Activated CD4-positive, alpha-beta T cell treated with anti-CD3 and anti-CD28 coated beads, Interleukin-2, amount 50 U/mL, for 1 hour (primary cell): ENCODE results near the gene FCRL4.

Source experiments
- DNase-seq: peaks from one replicate; pipeline ENCODE4 v3.0.0-alpha.2; 2020

The FCRL4 gene

DNA sequence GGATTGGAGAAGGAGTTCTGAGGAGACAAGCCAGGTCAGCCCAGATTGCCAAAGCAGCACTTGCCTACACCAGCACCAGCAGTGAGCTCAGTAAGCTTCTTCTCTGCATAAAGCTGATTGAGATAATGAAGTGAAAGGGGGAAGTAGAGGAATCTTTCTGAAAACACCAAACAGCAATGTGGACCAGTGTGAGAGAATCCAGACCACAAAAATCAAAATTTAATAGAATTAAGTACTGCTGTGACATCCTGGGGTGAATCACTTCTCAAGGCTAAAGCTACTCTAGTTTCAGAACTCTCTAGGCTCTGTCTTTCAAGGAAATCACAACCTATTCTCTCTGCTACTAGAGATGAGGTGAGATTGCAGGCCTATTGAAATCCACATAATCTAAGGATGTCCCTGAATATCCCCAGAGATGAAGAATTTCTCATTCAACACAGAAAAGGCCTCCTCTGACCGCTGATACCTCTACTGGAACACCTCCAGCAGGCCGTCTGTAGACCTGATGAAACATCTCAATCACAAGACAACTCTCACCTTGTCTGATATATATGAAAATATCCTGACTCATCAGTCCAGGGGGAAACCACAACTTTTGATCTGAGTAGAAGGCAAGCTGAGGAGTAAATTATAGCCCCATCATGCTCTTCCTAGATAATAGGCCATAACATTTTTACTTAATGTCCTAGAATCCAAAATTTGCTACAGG is at the start of gene FCRL4:
Gene FCRL4 (minus strand): TSS at position 127 of the 709 bp plus-strand sequence. CDS start 141 bp downstream, outside the sequence.
- DNase-seq: no peak

DNA sequence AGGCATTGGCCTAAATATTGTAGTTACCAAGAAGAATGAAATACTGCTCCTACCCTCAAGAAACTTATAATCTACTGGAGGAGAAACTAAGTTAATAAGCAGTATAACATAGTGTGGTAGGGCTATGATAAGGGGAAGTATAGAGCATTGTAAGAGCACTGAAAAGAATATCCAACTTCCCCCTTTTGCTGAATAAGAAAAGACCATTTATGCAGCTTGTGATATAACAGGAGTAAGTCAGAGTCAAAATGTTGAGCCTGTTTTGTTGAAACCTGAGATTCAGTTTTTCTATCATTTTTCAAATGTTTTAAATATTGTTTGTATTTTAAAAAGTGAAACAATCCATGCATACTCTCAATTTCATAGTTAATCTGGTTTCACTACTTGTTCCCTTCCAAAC is 48.3 kb upstream of the FCRL4 start:
- no peak for DNase-seq

DNA sequence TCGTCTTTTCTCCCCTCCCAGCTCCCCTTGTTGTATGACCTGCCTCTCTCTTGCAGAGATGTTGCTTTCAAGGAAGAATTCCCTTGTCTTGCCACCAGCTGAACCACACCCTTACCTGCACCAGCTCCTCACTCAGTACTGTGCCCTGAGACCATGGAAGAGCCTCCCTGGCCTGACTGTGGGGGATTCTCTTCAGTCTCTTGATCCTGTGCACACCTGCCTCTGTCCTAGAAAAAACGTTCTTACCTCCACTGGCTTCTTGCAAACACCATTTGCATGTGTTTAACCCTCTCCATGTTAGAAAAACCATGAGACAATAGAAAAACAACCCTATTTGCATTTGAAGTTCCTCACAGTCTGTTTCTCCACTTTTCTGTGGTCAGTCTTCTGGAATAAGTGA is 43.3 kb upstream of the FCRL4 start:
- no peak for DNase-seq

DNA sequence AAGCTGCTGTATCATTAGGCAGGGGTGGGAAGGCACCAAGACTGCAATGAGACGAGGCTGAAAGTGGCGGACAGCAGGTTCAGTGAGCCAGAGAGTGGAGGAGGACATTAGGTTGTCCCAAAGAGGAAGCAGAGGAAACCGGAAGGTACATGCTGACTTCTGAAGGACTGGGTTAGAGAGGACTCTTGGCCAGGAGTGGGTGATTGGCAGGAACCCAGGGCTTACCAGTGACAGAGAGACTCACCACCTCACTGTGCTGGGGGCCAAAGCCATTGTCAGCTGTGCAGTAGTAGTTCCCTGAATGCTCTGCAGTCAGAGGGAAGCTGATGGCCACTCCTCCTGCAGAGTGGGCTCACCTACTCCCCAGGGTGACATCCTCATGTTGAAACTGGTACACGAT is 41.9 kb upstream of the FCRL4 start:
- no peak for DNase-seq

DNA sequence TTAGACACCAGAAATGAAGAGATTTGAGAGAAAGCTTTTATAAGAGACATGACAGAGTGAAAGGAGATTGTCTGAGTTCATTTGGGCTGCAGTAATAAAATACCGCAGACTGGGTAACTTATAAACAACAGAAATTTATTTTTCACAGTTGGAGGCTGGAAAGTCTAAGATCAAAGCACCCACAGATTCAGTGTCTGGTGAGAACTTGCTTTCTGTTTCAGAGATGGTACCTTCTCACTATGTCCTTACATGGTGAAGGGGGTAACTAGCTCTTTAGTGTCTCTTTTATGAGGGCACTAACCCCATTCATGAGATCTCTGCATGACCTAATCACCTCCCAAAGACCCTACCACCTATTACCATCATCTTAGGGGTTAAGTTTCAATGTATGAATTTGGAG is 30.9 kb upstream of the FCRL4 start:
- DNase-seq: no peak

DNA sequence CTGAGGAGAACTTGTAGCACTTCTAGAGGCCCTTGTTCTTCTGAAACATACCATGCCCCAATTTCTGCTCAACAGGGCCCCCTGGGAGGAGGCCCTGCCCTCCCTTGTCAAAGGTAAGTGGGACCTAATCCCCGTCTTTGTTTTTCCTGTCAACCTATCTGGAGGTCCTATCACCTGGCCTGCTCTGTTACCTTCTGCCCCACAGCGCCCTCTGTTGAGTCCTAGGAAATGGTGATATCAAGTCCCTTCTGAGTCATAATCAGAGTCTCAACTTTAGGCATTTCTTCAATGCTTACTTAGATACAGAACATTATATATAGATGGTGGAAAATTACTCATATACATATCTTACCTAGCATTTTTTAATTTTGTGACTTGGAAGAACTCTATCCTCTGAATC is 28.2 kb upstream of the FCRL4 start:
- DNase-seq: no peak

DNA sequence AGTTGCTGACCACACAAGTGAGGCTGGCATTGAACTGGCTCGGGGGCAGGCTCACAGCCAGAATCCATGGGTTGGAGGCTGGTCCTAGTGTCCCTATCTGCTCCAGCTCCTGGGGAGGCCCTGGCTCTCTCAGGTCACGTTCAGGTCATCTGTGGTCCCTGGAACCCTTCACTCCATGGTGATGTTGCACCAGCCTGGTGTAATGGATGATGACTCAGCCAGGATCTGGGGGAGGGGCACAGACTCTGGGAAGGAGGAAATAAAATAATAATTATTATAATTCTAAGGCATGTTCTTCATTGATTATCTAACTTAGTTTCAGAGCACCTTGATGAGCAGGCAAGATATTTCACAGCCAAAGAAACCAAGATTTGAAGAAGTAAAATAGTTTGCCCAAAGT is 26.6 kb upstream of the FCRL4 start:
- no peak for DNase-seq

DNA sequence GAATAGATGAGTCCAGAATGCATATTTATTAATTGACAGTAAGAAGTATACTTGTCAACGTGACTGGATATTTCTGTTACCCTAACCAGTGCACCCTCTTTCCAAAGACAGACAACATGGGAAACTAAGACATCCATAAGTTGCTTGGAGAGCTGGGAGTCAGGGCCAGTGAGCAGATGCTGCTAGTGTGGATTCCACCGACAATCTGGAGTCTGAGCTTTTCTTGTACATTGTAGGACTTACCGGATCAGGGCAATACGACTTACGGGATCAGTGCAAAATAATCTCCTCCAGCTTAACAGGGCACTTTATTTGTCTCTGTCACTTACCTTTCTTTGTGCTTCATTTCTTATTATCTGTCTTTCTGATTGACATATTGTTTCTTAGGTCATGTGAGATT is 24.6 kb upstream of the FCRL4 start:
- no peak for DNase-seq

DNA sequence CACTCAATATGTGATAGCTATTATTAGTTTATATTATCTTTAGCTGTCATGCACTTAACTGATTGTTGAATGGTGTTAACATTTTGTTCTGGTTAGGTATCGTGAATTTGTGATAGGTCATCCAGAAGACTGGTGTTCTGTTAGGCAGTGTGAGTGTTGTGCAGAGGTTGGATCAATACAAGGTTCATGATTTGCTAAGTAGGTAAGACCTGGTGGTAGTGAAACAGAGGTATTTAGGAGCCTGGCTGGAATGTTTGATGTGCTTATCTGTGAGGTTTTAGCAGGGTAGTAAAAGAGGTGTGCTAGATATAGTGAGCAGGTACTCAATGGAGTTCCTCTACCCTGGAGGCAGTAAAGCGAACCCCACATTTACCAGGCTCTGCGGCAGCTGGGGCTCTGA is 20.3 kb upstream of the FCRL4 start:
- no peak for DNase-seq

DNA sequence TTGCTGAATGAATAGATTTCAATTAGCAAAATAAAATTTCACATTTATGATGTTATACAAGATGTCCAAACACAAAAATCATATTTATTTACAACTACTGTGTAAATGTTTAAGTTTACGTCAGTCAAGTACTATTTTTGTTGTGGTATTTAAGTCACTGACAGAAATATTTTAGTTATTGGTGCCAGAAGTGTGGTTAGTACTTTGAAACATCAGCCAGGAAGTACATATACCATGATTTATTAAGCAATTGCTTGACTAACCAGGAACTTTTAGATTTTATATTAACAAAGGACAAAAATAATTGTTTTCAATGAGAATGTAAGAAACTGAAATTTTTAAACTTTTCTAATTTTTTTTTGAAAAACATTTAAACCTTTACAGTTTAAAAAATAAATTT is 2.4 kb upstream of the FCRL4 start:
- no peak for DNase-seq

DNA sequence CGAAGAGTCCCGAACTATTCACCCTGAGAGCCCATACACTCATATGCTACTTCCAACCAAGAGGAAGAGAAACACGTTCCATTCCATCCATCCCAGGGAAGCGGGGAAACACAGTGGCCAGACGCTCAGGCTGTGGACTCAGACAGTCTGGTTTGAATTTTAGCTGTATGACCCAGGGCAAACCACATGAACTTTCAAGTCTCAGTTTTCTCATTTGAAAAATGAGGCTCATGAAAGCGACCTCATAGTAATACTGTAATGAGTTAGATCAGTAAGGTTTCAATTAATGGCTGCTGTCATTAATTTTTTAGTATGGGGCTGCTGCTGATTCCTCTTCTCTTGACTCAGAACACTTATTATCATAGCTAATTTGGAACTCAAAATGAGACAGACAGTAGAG is 1.5 kb downstream of the FCRL4 start:
- no peak for DNase-seq

DNA sequence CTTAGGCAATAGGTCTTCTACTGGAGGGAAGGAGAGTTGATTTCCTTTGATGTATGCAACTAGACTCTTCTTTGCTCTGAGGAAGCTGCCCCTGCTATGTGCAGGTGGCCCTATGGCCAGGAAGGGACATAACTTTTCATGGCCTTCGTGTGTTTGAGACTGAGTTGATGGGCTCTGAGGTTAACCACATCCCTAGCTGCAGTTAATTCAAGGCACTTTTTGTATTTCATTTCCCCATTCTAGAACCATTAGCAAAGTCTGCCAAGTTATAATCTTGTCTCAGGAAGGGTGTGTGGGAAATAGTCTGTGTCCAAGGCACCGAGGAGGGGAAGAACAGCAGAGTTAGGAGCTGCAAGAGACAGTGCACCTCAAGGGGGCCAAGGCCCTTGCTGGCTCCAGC is 2.5 kb downstream of the FCRL4 start:
- no peak for DNase-seq

DNA sequence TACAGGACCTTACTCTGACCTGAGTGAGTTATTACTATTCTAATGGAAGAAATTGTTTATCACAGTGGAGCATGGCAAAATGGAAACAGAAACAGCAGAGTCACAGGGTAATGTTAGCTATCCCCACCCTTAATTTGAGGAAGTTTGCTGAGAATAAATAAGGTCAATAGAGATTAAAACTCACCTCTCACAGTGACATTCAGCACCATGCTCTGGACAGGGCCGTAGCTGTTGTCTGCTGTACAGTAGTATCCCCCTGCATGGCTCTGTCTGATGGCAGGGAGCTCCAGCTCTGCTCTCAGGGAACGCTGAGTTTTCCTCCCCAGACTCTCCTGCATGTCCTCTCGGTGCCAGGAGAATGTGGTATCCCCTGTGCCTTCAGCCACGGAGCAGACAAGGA is 11.9 kb downstream of the FCRL4 start:
- no peak for DNase-seq

DNA sequence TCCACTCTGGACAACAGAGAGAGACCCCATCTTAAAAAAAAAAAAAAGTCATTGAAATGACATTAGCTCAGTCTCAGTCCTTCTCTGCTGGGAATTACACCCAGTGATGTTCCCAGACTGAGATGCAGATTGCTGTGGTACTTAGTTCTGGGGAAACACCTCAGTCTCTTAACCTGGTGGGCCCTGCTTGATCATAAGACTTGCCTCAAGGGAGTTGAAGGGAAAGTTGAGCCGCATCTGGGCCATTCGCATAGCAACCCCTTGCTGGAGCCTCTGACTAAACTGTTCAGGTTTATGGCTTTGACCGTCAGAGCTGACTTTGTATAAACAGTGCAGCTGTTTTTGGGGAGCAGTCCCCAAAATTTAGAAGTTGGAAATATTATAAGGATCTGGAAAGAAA is 13.4 kb downstream of the FCRL4 start:
- DNase-seq: no peak

DNA sequence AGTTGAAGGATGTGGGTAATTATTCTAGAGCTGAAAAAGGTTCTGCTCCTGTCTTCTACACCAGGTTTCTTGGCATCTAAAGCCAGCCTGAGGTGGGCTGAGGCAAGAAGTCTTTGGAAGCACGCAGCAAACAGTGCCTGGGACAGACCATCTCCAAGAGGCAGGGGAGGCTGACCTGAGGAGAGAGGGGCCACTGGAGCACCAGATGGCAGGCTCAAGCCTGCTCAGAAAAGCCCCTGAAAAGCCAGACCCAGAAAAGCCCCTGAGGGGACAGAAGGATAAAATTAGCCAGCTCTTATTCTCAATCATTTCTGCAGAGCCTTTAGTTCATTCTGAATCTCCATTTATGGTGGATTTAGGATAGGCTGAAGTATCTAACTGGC is 17.1 kb downstream of the FCRL4 start:
- no peak for DNase-seq

DNA sequence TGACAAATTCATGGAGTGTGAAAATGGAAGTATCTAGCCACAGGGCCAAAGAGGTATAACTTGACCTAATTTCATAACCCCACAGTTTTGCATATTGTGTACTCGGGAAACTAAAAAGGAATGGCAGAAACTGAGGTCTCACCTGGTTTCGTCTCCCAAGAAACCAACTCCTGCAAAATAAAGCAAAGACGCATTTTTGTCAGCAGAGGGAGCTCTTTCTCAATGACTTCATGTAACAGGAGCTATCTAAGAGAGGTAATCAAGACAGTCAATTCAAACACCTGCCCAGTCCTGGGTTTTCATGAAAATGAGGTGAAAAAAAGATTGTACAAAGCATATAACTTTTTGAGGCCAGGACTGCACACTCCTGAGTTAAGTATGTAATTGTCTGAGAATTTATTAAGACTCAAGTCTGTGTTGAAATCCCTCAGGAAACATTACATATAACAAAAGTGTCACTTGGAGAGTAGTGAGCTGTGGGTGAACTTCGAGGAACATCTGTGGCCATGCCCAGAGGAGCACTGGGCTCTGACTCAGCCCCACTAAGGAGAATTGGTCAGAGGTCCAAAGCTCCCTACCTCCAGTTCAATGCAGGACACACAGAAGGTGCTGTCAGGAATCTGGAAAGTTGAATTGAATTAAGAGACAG is 17.6 kb downstream of the FCRL4 start:
- no peak for DNase-seq

DNA sequence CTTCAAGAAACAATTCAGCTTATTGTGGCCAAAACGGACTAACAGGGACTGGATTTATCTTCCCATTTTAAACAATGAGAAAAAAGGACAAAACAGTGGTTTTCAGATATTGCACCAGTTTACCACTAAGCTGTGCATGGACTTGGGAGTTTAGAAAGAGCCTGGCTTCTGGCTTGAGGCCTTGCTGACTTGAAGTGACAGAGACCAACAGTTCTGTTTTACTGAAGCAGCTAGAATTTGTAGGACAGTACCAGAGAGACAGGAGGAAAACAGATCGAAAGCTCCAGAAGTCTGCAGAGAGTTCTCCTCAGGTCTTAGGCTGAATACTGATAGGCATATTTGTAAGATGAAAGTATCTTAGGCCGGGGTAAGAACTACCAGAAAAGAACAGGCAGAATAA is 20.5 kb downstream of the FCRL4 start:
- no peak for DNase-seq

DNA sequence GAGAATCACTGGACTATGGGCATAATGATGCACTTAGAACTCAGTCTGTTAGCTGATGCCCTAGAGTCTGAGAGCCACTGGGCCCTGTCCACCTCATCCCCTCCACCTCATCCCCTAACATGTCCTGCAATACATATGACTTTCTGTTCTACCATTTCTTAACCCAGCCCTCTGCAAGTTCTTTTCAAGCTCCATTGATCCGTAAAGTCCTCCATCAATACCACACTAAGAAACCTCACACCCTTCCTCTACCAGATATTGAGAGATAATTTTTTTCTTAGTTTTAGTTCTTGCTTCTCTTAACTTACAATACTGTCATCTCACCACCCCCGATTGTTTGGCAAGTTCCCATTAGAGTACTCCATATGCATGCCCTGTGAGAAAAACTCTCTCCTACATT is 22.1 kb downstream of the FCRL4 start:
- no peak for DNase-seq

DNA sequence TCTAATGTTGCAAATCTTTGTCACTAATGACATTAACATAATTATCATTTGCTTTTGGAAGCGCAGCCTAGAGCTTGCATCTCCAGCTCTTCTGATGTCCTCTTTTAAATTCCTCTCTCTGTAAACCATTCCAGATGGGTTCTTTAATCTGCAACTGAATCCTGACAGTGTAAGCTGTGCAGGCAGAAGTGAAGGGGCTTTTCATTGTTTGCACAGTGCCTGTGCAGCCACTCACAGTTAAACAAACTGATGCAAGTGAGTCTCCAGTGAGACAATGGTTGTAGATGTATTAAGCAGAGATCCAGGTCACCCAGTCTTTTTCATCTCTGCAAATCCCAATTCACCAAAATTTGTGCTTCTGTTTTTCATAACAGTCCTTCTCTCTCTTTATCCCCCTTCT is 23.0 kb downstream of the FCRL4 start:
- DNase-seq: no peak

DNA sequence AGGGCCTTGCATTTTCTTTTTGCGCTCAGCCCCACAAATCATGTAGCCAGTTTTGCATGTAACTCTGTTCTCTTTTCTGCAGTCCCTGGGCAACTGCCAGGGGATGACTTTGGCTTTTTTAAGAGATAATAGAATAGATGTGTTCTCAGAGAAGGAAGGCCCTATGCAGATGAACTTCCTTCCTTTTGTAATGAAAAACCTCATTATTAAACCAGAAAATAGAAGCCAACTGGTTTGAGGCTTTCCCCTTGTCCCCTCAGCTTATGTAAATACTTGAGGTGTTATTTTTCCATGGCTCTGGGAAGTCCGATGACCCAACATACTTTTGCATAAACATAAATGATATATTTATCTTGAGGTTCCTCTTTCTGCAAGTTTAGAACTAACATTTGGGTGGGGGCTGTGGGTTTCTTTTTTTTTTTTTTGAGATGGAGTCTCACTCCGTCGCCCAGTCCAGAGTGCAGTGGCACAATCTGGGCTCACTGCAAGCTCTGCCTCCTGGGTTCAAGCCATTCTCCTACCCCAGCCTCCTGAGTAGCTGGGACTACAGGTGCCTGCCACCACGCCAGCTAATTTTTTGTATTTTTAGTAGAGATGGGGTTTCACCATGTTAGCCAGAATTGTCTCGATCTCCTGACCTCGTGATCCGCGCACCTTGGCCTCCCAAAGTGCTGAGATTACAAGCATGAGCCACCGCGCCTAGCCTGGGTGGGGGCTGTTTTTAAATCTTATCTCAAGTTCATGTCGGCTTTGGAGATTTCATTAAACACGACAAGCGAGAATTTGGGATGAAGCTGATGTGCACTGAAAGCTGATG is 31.2 kb downstream of the FCRL4 start:
- DNase-seq: no peak

DNA sequence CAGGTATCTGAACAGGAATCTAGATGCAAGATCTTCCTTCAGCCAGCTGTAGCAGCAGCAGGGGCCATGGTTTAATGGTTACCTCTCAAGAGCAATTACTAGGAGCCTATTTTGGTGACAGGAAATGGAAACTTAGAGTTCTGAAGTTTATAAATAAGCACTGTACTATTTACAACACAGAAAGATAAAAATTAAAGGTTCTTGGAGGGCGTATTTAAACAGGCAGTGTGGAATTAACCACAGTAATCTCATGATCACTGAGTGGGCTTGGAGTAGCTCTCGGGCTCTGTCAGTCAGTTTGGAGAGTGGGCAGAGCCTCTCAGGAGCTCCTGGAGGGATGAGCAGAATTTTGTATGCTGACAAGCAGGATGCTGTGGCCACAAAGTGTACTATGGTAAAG is 35.4 kb downstream of the FCRL4 start:
- DNase-seq: no peak

DNA sequence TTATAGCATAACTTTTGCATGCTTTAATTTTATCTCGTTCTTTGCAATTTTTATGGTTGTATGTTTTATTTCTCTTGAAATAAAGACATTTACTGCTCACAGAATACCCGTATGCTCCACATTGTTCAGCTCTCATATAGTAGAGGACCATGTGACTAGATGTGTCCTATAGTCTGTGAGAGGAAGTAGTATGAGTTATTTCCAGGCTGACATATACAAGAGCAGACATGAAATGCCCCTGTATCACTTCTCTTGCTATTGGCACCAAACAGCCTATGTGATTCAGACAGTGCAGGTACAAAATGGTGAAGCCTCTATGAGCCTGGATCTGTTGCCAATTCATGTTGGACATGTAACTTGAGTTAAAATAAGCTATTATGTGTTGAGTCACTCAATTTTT is 39.8 kb downstream of the FCRL4 start:
- no peak for DNase-seq

DNA sequence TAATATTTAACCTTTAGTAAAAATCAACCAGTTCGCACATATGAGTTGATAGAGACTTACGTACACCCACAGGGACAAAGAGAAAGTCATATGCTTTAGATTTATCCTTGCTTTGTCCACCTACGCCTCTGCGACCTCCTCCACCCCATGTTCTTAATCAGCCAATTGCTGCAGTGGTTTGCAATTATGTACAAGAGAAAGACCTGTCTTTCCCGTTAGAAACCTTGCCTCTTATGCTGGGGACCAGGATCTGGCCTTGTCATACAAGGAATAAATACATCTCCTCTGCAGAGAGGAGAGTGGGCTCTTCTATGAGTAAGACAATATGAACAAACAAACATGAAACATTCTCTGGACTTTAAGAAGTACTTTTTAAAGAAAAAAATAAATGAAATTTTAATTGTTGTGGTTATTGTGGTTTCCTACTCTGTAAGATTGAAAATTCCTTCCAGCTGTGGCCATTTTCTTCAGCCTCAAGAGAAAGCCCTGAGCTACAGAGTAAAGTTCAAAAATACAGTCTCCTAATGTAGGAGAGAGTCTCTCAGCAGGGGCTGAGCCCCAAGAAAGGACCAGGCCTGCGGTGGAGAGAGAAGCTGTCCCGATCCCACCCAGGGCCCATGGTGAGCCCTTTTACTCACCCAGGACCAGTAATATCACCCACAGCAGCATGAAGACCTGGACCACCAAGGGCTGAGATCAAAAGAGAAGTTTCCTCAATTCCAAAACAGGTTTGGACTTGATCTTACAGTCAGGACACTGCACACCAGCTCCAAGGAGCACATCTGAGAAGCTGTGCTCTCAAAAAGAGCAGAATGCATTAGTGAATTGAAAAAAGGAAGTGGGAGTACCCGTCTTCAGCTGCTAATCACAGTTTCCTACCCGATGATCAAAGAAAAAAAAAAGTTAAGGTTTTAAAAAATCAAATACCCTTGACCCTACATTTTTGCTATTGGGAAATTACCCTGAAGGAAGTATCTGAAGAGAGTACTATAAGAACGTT is 45.9 kb downstream of the FCRL4 start, which contains the start of gene FCRL5:
Gene FCRL5 (minus strand): TSS at position 822 of the 1,000 bp plus-strand sequence. CDS start 153 bp downstream, at position 669.
- DNase-seq: no peak
